Measurements from ENCODE around the gene SLC16A4.
"Not testable (repeated sequence)": the region's sequence is repeated elsewhere in the genome, so short reads cannot be mapped to it uniquely, and the experiment has no call there.

GRCh38 chr1:110396259-110396958 lies 5.6 kb upstream of the SLC16A4 start:
- not testable (repeated sequence) for TF ChIP-seq CTCF (conservative IDR thresholded peaks at IDR 0.05; ENCODE audit: low read depth, low read length); EZH2 (IDR thresholded peaks at IDR 0.05; ENCODE audit: low read length, unreplicated experiment)

Measured in PC-3 (cell line).